SK-N-SH (cell line): ENCODE results near the gene CNOT1. TPM values are rescaled to one million over a fixed set of nuclear protein-coding genes. Genes with fewer than 3 reads are reported as not detected.

ENCODE experiments used
- CTCF ChIA-PET: fragments of 300-600, 350-600 bp; formaldehyde crosslinking; extraction: SDS; loops from one replicate; lab custom pipeline; 2021; lab: Yijun Ruan, JAX
- POLR2A ChIA-PET: fragments of 350-600 bp; sonication (Branson Sonifier 250); formaldehyde crosslinking; extraction: SDS; loops from one replicate; lab custom pipeline; 2020; ENCODE audit warnings: antibody characterized with exemption, inconsistent platforms; lab: Yijun Ruan, JAX
- DNase-seq: peaks from one replicate; pipeline ENCODE4 v3.0.0; 2012
- H2AFZ ChIP-seq: fragments of 200-600 bp; sonication (generic); 2 replicates; pipeline ENCODE4 v1.8.1; 2016; ENCODE audit warnings: antibody characterized with exemption, mild to moderate bottlenecking, low read depth
- H3F3A ChIP-seq: fragments of 200-600 bp; sonication (generic); replicated peaks from 2 replicates; pipeline ENCODE3; 2016; ENCODE audit warnings: antibody characterized with exemption, mild to moderate bottlenecking; ENCODE audit not compliant: insufficient read depth
- H3K27ac ChIP-seq, 2 experiments: fragments of 200-500 bp in 1 of 2; fragments of 200-600 bp in 1 of 2; sonication (Bioruptor generic) in 1 of 2; sonication (generic), shearing (Covaris generic) in 1 of 2; 2 replicates each; pipeline versions ENCODE4 v1.5.1 to v1.6.1; 2014 to 2016; ENCODE audit warnings: low read depth in 2 of 2, inconsistent platforms in 1 of 2, low read length in 1 of 2, mild to moderate bottlenecking in 1 of 2, mixed read lengths in 1 of 2
- H3K27me3 ChIP-seq: fragments of 200-600 bp; sonication (generic), shearing (Covaris generic); 2 replicates; pipeline ENCODE4 v1.6.1; 2016; ENCODE audit warnings: mixed run types; ENCODE audit not compliant: insufficient read depth
- H3K36me3 ChIP-seq, 2 experiments: fragments of 200-500 bp in 1 of 2; fragments of 200-600 bp in 1 of 2; sonication (Bioruptor generic) in 1 of 2; sonication (generic) in 1 of 2; replicated peaks in 1 of 2; 2 replicates each; pipeline versions ENCODE3 to v1.5.1; 2014 to 2016; ENCODE audit warnings: low read length in 1 of 2, mild to moderate bottlenecking in 1 of 2; ENCODE audit not compliant: insufficient read depth in 2 of 2, control insufficient read depth in 1 of 2
- H3K4me1 ChIP-seq, 2 experiments: fragments of 200-500 bp in 1 of 2; fragments of 200-600 bp in 1 of 2; sonication (Bioruptor generic) in 1 of 2; sonication (generic), shearing (Covaris generic) in 1 of 2; 2 replicates each; pipeline versions ENCODE4 v1.5.1 to v1.6.1; 2014 to 2016; ENCODE audit warnings: low read depth in 1 of 2, low read length in 1 of 2, mixed run types in 1 of 2; ENCODE audit not compliant: insufficient read depth in 2 of 2, control insufficient read depth in 1 of 2
- H3K4me2 ChIP-seq: fragments of 200-600 bp; sonication (generic), shearing (Covaris generic); 2 replicates; pipeline ENCODE4 v1.6.1; 2017; ENCODE audit warnings: mixed run types
- H3K4me3 ChIP-seq, 2 experiments: fragments of 200-500 bp in 1 of 2; fragments of 200-600 bp in 1 of 2; sonication (Bioruptor generic) in 1 of 2; sonication (generic), shearing (Covaris generic) in 1 of 2; 2 replicates each; pipeline versions ENCODE4 v1.5.1 to v1.8.1; 2014 to 2016; ENCODE audit warnings: low read depth in 2 of 2, inconsistent platforms in 1 of 2, low read length in 1 of 2, mild to moderate bottlenecking in 1 of 2, mixed read lengths in 1 of 2, moderate library complexity in 1 of 2
- H3K79me2 ChIP-seq: fragments of 200-600 bp; sonication (generic); 2 replicates; pipeline ENCODE4 v1.8.1; 2017; ENCODE audit warnings: mild to moderate bottlenecking; ENCODE audit not compliant: insufficient read depth
- H3K9ac ChIP-seq: fragments of 200-600 bp; sonication (generic); 2 replicates; pipeline ENCODE4 v1.6.1; 2017; ENCODE audit warnings: mixed run types
- H3K9me2 ChIP-seq: fragments of 200-600 bp; sonication (generic); 2 replicates; pipeline ENCODE4 v1.6.1; 2017; ENCODE audit warnings: mixed run types
- H3K9me3 ChIP-seq: fragments of 200-600 bp; sonication (generic); 2 replicates; pipeline ENCODE4 v1.6.1; 2017; ENCODE audit warnings: mixed run types, mild to moderate bottlenecking, moderate library complexity
- H4K20me1 ChIP-seq: fragments of 200-600 bp; sonication (generic); 2 replicates; pipeline ENCODE4 v1.6.1; 2017; ENCODE audit warnings: mild to moderate bottlenecking, mixed run types; ENCODE audit not compliant: insufficient read depth
- GABPA ChIP-seq: IDR thresholded peaks from 2 replicates; pipeline ENCODE4 v1.4.0; 2012; ENCODE audit warnings: low read depth, mild to moderate bottlenecking
- GATA2 ChIP-seq: sonication (generic); formaldehyde crosslinking; IDR thresholded peaks from 2 replicates; pipeline ENCODE4 v1.5.0; 2020; ENCODE audit warnings: mild to moderate bottlenecking, missing genetic modification reagents
- MEF2A ChIP-seq: IDR thresholded peaks from 2 replicates; pipeline ENCODE4 v1.4.0; 2012; ENCODE audit warnings: low read depth, borderline replicate concordance
- NRF1 ChIP-seq: IDR thresholded peaks from 2 replicates; pipeline ENCODE4 v1.6.1; 2012; ENCODE audit warnings: low read depth, mild to moderate bottlenecking, low read length
- RAD21 ChIP-seq: IDR thresholded peaks from 2 replicates; pipeline ENCODE4 v1.6.1; 2012; ENCODE audit warnings: mild to moderate bottlenecking, low read length
- RFX5 ChIP-seq: IDR thresholded peaks from 2 replicates; pipeline ENCODE4 v1.6.1; 2012; ENCODE audit warnings: mild to moderate bottlenecking, improper control_type of control experiment, low read length
- TAF1 ChIP-seq: IDR thresholded peaks from 2 replicates; pipeline ENCODE4 v1.6.1; 2012; ENCODE audit warnings: low read depth, mild to moderate bottlenecking, low read length, moderate library complexity, borderline replicate concordance
- YY1 ChIP-seq: IDR thresholded peaks from 2 replicates; pipeline ENCODE4 v1.4.0; 2012; ENCODE audit warnings: low read depth, mild to moderate bottlenecking
- WGBS: methylation state at CpG from one replicate; pipeline ENCODE4 v1.1.6; 2017; ENCODE audit warnings: low lambda C conversion rate; 5-methylcytosine and 5-hydroxymethylcytosine counted together
- polyA plus RNA-seq, 3 experiments: library from polyadenylated mRNA; depleted of rRNA; stranded (reverse); fragments of >200 nt; gene quantifications; 2 replicates each; pipeline ENCODE4 v1.2.3, GENCODE V29; 2012
- TF ChIP-seq, protein P1 (sequence below): fragments of 150-350 bp; IDR thresholded peaks from 2 replicates; pipeline ENCODE4 v1.6.1; 2016; ENCODE audit warnings: mild to moderate bottlenecking, low read depth, low read length
- TF ChIP-seq, protein P2 (sequence below): IDR thresholded peaks from 2 replicates; pipeline ENCODE4; 2012
- TF ChIP-seq, protein P3 (sequence below): fragments of 200-600 bp; sonication (generic); IDR thresholded peaks from 2 replicates; pipeline ENCODE4 v1.6.1; 2017; ENCODE audit warnings: antibody characterized with exemption, mild to moderate bottlenecking, moderate library complexity

The CNOT1 gene
- polyA plus RNA-seq, 1 of the 3 experiments (the other 2 are of a cell fraction): 77.8 TPM

DNA sequence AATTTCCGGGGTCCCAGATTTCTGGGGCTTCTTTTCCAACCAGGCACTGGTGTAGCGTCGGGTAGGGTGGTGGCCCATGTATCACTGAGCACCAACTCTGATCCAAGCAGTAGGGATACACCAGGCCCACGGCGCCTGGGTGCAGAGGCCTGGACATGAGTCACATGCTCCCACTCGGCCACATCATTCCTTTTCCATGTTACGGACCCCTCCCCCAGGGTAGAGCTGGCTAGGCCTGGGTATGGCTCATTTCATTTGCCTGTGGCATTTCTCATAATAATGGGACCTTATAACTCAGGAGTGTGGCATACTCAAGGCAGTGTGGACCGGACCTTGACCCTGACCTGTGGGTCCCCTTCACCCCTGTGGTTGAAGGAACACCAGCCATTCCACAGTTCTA lies 147.7 kb downstream of the CNOT1 start:
- peaks cover 0 to 5% of the 10 kb centered on the region in 2 experiments; a peak in 1 of 4 replicates for H3K4me1 ChIP-seq
- no peak overlapping the region for H2AFZ ChIP-seq
- no peak overlapping the region for H3K4me2 ChIP-seq
- no peak for TF ChIP-seq GABPA
- TF ChIP-seq, protein P1, sequence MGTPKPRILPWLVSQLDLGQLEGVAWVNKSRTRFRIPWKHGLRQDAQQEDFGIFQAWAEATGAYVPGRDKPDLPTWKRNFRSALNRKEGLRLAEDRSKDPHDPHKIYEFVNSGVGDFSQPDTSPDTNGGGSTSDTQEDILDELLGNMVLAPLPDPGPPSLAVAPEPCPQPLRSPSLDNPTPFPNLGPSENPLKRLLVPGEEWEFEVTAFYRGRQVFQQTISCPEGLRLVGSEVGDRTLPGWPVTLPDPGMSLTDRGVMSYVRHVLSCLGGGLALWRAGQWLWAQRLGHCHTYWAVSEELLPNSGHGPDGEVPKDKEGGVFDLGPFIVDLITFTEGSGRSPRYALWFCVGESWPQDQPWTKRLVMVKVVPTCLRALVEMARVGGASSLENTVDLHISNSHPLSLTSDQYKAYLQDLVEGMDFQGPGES: no peak
- TF ChIP-seq RFX5: no peak
- no peak for TF ChIP-seq YY1
- TF ChIP-seq NRF1: no peak
- no peak for TF ChIP-seq TAF1
- no peak for TF ChIP-seq GATA2 (CRISPR knock-in tag)
- no peak for TF ChIP-seq MEF2A
- TF ChIP-seq, all 33 proteins: peak for 0
- Histone ChIP-seq H3K27me3 (no peaks in the 10 kb centered on the region), H3K4me3 (no peak overlapping the region), H4K20me1 (no peaks in the 10 kb centered on the region), H3K79me2 (no peaks in the 10 kb centered on the region), H3K36me3 (no peaks in the 10 kb centered on the region), H3K9me3 (no peaks in the 10 kb centered on the region), H3F3A (no peaks in the 10 kb centered on the region), H3K27ac (no peak overlapping the region), H3K9ac (no peak overlapping the region), H3K9me2 (no peaks in the 10 kb centered on the region)
- 61% methylated on average over 4 of the region's 8 CpGs for WGBS
- CTCF ChIA-PET: interaction anchor here (1.7 kb wide), 1 partner anchor 145 kb away, joined by 6 read pairs; no protein-coding TSS in a partner anchor
- no peak for DNase-seq
- POLR2A ChIA-PET: no interaction called here

DNA sequence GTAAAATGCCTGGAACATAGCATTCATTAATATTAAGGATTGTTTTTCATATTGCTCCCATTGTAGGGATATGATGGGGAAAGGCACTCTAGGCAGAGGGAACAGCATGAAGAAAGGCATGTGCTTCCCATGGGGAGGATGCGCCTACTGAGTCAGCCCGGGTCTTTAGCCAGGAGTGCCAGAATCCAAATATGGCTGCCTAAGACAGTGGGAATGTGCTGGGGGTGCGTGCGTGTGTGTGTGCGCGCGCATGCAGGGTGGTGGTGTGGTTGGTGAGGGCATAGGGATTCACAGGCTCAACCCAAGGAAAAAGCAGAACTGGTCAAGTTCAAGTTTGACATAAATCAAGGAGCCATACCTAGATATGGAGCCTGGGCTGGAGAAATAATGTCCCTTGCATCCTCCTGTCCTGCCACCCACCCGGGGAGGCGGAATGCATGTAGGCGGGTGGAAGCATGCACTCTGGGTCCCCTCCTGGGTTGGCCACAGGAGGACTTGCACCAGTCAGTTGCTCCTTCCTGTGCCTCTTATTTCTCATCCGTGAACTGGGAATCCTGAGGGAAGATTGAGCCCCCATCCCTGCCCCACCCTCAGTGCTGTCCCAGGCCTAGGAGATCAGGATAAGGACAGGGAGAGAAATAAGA lies 148.3 kb downstream of the CNOT1 start:
- peaks cover 0 to 5% of the 10 kb centered on the region in 2 experiments; a peak in 1 of 4 replicates for H3K4me1 ChIP-seq
- no peaks in the 10 kb centered on the region for H3K9me2 ChIP-seq
- WGBS: 97% methylated on average over 7 of the region's 11 CpGs
- no peaks in the 10 kb centered on the region for H4K20me1 ChIP-seq
- H3K9ac ChIP-seq: no peak overlapping the region
- no peak overlapping the region for H3K4me3 ChIP-seq
- no peak for DNase-seq
- no peaks in the 10 kb centered on the region for H3K36me3 ChIP-seq
- no peak overlapping the region for H3K27ac ChIP-seq
- H3F3A ChIP-seq: peaks cover 3% of the 10 kb centered on the region
- TF ChIP-seq GABPA (no peak), RAD21 (no peak), RFX5 (no peak)
- TF ChIP-seq, protein P2, sequence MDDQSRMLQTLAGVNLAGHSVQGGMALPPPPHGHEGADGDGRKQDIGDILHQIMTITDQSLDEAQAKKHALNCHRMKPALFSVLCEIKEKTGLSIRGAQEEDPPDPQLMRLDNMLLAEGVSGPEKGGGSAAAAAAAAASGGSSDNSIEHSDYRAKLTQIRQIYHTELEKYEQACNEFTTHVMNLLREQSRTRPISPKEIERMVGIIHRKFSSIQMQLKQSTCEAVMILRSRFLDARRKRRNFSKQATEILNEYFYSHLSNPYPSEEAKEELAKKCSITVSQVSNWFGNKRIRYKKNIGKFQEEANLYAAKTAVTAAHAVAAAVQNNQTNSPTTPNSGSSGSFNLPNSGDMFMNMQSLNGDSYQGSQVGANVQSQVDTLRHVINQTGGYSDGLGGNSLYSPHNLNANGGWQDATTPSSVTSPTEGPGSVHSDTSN: no peak
- TF ChIP-seq, protein P3, sequence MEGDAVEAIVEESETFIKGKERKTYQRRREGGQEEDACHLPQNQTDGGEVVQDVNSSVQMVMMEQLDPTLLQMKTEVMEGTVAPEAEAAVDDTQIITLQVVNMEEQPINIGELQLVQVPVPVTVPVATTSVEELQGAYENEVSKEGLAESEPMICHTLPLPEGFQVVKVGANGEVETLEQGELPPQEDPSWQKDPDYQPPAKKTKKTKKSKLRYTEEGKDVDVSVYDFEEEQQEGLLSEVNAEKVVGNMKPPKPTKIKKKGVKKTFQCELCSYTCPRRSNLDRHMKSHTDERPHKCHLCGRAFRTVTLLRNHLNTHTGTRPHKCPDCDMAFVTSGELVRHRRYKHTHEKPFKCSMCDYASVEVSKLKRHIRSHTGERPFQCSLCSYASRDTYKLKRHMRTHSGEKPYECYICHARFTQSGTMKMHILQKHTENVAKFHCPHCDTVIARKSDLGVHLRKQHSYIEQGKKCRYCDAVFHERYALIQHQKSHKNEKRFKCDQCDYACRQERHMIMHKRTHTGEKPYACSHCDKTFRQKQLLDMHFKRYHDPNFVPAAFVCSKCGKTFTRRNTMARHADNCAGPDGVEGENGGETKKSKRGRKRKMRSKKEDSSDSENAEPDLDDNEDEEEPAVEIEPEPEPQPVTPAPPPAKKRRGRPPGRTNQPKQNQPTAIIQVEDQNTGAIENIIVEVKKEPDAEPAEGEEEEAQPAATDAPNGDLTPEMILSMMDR: no peak
- no peak overlapping the region for H3K4me2 ChIP-seq
- no peak overlapping the region for H2AFZ ChIP-seq
- no peaks in the 10 kb centered on the region for H3K27me3 ChIP-seq
- H3K79me2 ChIP-seq: no peaks in the 10 kb centered on the region
- CTCF ChIA-PET: interaction anchor here (1.7 kb wide), 1 partner anchor 145 kb away, joined by 6 read pairs; no protein-coding TSS in a partner anchor
- H3K9me3 ChIP-seq: no peaks in the 10 kb centered on the region
- POLR2A ChIA-PET: no interaction called here
